CD4-positive, alpha-beta T cell treated with Interleukin-10 for 1 hour (primary cell): ENCODE data around the gene KLK5.
"Not testable (repeated sequence)": the region's sequence is repeated elsewhere in the genome, so short reads cannot be mapped to it uniquely, and the experiment has no call there.

ENCODE experiments used
- DNase-seq: peaks from one replicate; pipeline ENCODE4 v3.0.0-alpha.2; 2020

The KLK5 gene

GRCh38 chr19:50921426-50922316 lies 31.2 kb downstream of the KLK5 start:
- DNase-seq = no peak

DNA sequence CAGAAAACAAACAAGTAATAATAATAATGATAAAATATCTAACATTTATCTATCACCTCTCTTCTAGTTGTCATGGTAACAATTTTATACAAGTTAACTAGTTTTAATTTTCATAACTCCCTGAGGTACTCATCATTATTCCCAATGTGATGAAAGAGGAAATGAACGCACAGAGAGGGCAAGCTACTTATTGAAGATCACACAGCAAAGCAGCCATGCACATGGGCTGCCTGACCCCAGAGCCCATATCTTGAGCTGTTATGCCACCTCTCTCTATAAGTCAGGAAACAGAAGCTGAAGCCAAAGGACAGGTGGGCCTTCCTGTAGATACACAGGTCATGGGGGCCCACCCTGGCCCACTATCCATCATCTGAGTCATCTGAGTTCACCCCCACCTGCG lies 36.8 kb downstream of the KLK5 start:
- no peak for DNase-seq

GRCh38 chr19:50912727-50913716 lies 39.8 kb downstream of the KLK5 start:
- no peak for DNase-seq

- DNase-seq = no peak
Observed at GRCh38 chr19:50912102-50912599, 40.7 kb downstream of the KLK5 start.

GRCh38 chr19:50911206-50912101 lies 41.4 kb downstream of the KLK5 start, which contains the start of gene KLK4:
Gene KLK4, minus strand, starts transcription at chr19:50911395. Its CDS starts 657 bp downstream, at chr19:50910738.
- no peak for DNase-seq

- no peak for DNase-seq
Observed at GRCh38 chr19:50910722-50911121, 42.1 kb downstream of the KLK5 start.

DNA sequence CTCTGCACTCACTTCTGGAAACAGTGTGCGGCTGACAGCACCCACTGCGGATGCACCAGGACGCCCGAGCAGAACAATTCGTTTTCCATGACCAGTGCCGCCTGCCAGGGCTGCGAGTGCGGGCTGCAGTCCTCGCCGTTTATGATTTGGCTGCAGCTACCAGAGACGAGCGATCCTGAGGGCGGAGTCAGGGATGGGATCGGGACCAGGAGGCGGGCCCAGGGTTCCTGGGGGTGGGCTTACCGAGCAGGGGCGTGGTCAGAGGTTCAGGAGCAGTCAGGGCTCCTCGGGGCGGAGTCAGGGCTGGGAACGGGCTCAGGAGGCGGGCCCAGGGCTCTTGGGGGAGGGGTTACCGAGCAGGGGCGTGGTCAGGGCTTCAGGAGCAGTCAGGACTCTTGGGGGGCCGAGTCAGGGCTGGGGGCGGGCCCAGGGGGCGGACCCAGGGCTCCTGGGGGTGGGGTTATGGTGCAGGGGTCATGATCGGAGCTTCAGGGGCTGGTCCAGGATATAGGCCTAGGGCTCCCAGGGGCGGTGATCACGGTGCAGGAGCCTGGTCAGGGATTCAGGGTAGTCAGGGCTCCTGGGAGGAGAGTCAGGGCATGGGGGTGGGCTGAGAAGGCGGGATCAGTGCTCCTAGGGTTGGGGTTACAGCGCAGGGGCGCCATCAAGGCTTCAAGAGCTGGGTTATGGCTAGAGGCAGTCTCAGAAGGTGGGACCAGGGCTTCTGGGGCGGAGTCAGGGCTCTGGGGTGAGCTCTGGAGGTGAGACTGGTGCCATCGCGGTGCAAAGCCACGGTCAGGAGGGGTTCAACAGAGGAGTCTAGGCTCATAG lies 43.4 kb downstream of the KLK5 start:
- DNase-seq = peak; percentile 2

- no peak for DNase-seq
Observed at GRCh38 chr19:50908336-50908735, 44.5 kb downstream of the KLK5 start.

GRCh38 chr19:50906217-50906616 lies 46.6 kb downstream of the KLK5 start:
- peak; percentile 5 for DNase-seq

- no peak for DNase-seq
Observed at GRCh38 chr19:50902640-50903039, 50.2 kb downstream of the KLK5 start.

- no peak for DNase-seq
Observed at GRCh38 chr19:50899569-50899968, 53.3 kb downstream of the KLK5 start.

DNA sequence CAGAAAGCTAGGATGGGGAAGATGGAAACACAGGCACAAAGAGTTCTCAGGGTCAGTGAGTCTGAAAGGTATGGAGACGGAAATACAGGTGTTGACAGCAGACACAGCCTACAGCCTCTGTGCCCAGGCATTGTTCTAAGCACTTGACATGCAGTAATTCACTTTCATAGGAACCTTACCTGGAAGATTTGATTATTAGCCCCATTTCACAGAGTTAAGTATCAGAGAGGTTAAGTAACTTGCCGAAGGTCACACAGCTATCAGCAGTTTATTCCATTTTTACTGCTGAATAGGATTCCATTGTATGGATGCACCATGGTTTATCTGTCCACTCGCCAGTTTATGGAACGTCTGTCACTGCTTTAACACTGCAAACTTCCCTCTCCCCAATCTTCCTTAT lies 54.8 kb downstream of the KLK5 start:
- no peak for DNase-seq

- no peak for DNase-seq
Observed at GRCh38 chr19:50897612-50898011, 55.2 kb downstream of the KLK5 start.

GRCh38 chr19:50897191-50897607 lies 55.6 kb downstream of the KLK5 start:
- DNase-seq = no peak

- DNase-seq = no peak
Observed at GRCh38 chr19:50896591-50897190, 56.1 kb downstream of the KLK5 start.

DNA sequence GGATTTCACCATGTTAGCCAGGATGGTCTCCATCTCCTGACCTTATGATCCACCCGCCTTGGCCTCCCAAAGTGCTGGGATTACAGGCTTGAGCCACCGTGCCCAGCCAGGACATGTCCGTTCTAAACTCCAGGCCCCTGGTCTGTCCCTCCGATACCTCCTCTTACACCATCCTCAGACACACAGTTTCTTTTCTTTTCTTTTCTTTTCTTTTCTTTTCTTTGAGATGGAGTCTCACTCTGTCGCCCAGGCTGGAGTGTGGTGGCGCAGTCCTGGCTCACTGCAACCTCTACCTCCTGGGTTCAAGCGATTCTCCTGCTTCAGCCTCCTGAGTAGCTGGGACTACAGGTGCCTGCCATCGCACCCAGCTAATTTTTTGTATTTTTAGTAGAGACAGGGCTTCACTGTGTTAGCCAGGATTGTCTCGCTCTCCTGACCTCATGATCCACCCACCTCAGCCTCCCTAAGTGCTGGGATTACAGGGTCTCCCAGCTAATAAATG lies 56.7 kb downstream of the KLK5 start:
- not testable (repeated sequence) for DNase-seq

GRCh38 chr19:50894478-50895356 lies 58.1 kb downstream of the KLK5 start:
- DNase-seq = no peak
